Medulla oblongata (tissue), 1 donor: ENCODE measurements around the gene HOXB9.

Experiments used
- DNase-seq: peaks from one replicate; pipeline ENCODE4 v3.0.0-alpha.2; 2015; ENCODE audit errors: extremely low spot score

HOXB9 gene

DNA sequence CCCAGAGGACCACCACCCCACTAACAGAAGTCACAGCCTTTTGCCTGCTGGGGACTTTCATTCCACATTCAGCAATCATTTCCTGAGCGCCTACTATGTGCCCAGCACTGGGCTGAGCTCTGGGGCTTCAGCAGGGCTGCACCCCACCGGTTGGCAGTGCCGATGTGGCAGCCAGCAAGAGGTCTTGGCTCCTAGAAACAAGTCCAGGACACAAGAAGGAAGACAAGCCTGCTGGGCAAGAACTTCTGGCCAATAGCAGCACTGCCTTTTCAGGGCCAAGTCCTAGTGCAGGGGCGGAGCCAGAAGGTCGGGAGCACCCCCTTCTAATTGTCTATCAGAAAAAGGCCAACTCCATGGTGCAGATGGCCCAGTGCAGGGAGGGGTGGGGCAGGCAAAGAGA lies 13.0 kb upstream of the HOXB9 start:
- no peak for DNase-seq

DNA sequence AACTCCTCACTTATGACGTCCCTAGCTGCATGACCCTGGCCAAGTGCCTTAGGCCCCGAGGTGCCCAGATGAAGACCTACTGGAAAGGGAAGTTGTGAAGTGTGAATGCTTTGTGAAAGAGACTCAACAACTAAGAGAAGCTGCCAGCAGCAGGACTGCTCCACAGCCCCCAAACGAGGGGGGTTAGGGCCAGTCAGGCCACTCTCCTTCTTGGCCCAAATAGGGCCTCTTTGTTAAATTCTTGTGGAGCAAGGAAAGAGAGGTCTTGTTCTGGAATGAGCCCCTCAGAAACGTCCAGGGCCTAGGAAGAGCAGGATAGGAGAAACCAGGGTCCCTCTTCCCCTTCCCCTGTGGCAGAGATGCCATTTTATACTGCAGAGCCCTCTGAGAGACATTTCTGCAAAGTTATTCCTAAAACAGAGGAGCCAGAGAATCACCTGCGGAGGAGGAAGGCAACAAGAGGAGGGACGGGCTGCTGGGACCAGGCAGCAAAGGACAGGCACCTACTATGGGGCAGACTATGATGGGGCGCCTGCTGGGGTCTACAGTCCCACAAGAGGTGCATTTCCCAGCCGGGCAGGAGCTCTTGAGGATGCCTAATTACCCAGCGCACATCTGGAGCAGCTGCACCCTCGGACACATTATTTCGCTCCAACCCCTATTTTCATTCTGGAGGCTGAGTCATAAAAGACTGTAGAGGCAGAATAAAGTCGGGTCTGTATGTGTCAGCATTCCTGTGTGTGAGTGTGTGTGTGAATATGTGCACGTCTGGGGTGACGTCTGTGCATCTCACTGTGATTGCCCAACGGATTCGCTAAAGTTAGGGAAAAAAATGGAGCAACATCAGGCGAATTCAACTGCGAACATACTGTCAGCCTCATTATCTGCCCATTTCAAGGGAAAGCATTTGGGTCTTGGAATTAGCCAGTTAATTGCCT lies 11.4 kb upstream of the HOXB9 start:
- no peak for DNase-seq

- peak; percentile 57 for DNase-seq
Observed at GRCh38 chr17:48636177-48637018, 10.2 kb upstream of the HOXB9 start.

- DNase-seq, result no peak
Observed at GRCh38 chr17:48634493-48635208, 8.5 kb upstream of the HOXB9 start.

DNA sequence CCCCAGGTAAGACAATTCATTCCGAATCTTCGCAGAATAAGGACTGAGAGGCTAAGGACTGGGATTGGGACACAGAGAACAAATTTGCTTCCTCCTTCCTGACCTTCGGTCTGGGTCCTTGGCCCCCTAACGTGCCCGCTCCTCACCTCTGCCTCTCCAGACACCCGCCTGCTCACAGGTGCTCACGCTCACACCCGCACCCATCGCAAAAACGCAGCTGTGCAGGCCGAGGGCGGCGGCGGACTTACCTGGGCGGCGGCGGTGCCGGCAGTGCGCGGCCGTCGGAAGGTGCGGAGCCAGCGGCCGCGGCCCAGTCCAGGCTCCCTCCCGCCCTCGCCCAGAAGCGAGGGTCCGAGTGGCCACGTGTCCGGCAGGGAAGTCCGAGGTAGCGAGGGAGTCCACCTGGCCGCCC lies 7.1 kb upstream of the HOXB9 start:
- DNase-seq, result no peak

- no peak for DNase-seq
Observed at GRCh38 chr17:48632579-48633265, 6.6 kb upstream of the HOXB9 start.

DNA sequence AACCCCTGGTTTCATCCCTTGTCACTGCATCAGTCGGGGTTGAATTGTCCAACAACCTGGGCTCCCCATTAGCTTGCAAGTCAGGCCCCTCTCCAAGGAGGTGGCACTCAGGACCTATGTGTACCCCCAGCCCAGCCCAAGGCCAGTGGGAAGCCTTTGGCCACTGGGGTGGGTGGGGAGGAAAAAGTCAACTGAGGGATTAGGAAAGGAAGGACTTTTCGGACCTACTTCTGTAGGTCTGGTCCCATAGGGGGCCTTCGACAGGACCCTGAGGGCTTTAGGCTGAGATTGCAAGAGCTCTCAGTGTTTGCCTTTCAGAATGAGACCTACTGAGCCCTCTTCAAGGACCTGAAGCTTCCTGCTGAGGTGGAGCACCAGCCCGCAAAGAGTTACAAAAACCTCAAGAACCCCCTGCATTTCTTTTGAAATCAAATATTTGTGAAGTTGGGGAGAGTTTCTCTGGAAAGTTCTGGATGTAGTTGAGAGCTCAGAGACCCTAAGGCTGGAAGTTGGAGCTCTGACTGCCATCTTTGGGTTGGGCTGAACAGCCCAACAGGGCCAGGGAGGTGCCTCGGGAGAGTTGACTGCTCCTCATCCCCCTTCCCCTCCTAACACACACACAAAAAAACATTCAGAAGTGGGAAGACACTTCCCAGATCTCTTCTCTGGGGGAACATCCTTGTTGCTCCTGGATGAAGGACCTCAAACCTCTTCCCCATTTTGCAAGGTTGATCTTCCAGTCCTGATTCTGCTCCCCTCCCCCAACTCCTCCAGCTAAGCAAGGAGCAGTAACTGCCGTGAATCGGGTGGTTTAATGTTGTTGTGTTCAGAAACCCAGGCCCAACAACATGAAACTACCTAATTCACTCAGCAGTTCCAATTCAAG lies 5.8 kb upstream of the HOXB9 start:
- no peak for DNase-seq

DNA sequence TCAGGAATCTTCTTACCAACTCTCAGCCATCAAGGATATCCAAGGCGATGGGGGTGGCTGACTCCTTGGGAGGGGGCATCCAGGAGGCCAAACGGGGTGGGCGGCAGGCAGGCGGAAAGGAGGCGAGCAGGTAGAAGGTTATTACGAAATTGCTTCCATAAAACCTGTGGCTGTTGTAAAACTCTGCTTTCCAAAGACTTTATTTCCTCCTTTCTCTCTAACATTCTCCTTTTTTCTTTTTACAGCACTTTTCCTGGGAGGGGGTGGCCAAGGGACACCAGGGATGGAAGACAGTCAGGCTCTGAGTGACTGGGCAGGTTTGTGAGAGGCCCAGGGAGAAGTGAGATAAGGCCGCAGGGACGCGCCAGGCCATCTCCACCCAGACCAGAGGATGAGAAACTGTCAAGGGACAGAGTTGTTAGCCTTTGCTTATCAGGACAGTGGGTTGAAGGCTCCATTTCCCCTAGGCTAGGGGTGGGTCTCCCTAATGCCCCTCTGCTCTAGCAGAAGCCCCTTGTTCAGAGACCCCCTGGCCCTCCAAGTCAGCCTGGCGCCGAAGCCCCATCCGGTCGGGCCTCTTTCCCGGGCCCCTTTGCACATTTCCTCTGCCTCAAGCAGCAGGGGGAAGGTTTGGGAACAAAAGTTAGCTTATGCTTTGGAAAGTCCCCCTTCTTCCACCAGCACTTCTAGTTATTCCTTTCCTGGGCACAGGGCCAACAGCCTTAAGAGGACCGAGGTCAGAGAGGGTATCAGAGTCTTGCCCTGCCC lies 5.0 kb upstream of the HOXB9 start:
- DNase-seq, result no peak

DNA sequence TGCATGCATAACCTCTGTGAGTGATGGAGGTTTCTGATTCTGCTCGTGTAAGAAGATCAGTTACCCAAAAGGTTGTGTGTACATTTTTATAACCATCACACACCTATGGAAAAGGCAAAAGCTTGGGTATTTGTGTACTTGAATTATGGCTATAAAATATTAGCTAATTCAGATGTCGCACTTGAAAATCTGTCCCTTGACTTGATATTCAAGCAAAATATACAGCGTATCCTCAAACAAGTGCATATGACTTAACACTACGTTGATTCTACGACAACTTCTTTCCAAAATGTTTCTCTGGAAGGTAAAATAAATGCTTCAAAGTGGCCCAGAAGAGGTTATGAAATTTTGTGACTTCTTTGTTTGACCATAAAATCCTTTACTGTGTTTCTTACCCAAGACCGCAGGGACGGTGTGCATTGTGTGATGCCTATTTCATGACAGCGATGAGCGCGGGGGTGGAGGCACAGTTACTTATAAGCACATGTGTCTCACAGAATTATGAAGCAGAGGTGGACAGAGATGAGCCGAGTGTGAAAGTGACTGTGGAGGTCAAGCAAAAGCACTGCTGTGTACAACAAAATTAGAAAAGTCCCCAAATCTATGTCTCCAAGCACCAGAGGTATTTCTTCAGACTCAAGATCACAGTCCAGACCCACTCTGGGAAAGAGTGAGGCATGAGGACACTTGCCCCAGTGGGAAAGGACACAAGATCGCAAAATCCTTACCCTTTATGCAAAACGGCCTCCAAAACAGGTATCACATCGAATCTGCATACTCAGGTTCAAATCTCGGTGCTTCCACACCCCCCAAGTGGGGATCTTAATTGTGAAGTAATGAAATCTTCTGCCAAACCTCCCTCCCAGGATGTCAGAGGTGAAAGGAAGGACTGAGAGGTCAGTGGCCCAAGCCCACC lies 4.1 kb upstream of the HOXB9 start:
- DNase-seq, result no peak

- DNase-seq, result no peak
Observed at GRCh38 chr17:48629411-48629759, 3.2 kb upstream of the HOXB9 start.

GRCh38 chr17:48628649-48629410 lies 2.7 kb upstream of the HOXB9 start:
- no peak for DNase-seq

GRCh38 chr17:48627623-48628521 lies 1.7 kb upstream of the HOXB9 start:
- no peak for DNase-seq

DNA sequence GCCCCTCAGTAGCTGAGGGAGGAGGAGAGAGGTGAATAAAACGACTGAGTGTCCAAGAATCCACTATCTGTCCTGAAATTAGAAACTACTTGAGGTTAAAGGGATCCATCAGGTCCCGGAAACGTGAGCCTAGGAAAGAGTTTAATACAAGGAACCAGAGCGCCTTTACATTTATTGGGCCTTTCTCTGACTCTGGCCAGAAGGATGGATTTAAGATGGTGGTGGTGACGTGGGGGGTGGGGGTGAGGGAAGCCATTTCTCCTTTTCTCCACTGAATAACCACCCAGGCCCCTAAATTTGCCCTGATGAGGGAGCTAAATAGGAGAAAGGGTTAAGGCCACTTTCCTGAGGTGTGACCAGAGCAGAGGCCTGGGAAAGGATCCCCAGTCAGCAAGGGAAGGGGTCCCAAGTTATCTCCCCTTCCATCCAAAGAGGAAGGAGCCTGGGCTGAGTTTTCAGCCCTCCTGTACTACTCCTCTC lies 1.0 kb upstream of the HOXB9 start:
- no peak for DNase-seq

DNA sequence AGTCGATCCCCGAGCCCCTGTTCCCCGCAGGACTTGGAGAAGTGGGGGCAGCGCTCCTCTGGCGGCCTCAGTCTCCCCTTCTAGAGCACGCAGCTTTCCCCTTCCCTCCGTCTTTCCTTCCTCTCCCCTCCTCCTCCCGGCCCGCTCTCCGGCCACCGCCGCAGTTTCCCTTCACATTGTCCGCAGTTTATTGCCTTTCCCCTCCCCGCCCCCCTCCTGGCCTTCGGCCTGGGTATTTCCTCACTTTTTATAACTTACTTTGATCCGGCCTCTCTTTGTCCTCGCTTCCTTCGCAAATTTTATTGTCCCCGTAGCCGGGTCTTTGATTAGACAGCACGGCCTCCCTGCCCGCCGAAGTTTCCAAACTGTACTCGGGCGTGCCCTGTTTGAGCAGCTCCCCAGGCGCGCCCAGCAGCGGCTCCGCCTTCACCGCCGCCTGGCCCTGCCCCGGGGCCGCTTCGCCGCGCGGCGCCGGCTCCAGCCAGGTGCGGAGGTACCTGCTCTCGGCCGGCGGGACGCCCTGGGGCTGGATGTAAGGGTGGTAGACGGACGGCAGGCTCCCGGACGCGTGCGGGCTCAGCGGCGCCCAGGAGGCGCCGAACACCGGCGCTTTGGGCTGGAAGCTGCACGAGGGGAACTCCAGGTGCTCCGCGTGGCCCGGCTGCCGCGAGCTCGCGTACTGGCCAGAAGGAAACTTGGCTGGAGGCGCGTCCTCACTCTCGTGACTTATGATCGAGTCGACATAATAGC lies 488 bp downstream of the HOXB9 start:
- DNase-seq, result no peak

DNA sequence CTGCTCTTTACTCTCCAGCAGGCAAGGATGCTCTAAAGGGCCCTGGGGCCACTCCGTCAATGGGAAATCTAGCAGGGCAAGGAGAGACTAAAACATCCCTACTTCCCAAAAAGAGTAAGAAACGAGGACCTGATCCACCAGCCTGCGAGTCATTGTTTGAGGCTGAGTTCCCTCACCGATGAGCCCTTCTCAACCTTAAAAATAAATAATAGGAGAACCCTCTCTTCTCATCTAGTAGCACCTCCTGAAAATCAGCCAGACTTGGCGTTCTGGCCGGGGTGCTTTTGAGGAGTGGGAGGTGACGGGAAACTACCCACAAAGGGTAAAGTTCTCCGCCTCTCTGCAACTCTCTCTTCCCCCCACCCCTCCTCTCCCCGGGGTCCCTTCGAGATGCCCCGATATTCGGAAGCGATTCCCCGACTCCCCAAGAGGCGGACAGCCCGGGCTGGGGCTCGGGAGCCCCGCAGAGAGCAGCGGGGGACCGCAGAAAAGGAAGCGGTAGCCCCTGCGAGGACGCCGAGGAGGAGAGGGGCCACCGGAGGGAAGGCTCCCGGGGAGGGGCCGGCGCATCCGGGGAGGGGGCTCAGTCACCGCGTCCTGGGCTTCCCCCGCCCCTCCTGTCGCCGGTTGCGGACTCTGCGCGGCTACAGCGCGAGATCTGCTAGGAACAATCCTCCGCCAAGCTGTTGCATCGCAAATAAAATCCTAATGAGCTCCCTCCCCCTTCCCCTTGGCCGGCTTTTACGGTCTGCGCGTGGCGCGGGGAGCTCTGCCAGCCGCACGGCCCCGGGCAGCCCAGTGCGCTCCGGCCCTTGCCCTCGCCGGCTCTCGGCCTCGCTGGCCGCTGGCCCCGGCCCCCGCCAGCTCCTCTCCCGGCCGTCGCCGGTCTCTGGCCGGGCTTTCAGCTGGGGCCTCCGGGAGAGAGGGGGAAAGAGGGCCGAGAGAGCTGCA lies 1.3 kb downstream of the HOXB9 start:
- DNase-seq, result no peak
